ENCODE measurements around the gene NDUFB2.
"Not testable (repeated sequence)": the region's sequence is repeated elsewhere in the genome, so short reads cannot be mapped to it uniquely, and the experiment has no call there.

The NDUFB2 gene

DNA sequence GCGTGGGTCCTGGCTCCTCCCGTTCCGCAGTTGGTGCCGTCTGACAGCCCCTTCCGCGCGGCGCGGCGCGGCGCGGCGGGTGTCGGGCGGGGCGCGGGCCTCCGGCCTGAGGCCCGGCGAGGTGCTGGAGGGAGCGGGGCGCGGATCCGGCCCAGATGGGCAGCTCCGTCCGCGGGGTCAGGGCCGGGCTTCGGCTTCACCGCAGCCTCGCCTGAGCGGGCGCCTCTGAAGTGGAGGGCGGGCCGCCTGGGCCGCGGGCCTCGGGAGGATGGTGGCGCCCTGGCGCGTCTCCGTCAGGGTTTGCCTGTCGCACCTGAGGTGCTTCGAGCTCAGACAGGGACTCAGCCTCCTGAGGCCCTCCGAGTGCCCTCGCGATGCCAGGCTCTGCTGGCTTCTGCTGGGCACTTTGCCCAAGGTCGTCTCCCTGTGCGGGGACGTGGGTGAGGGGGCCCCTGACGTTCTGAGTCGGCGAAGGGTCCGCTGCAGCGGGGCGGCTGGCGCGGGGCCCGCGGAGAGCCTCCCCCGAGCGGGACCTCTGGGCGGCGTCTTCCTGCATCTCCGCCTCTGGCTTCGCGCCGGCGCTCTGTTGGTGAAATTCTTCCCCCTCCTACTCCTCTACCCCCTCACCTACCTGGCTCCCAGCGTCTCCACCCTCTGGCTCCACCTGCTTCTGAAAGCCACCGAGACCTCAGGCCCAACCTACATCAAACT lies 23.3 kb upstream of the NDUFB2 start:
- DNase-seq: no peak

DNA sequence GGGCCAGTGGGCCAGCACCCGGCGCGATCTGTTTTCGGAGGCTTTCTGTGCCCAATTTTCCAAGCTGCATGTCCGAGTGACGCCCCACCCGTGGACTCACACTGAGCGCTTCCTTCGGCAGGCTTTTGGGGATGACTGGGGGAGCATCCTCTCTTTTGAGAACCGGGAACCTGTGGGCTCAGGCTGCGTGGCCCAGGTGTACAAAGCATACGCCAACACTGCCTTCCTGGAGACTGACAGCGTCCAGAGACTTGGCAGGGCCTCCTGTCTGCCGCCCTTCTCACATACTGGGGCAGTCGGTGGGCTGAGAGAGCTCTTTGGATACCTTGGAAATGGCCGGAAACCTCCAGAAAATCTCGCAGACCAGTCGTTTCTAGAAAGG lies 22.7 kb upstream of the NDUFB2 start:
- no peak for DNase-seq

DNA sequence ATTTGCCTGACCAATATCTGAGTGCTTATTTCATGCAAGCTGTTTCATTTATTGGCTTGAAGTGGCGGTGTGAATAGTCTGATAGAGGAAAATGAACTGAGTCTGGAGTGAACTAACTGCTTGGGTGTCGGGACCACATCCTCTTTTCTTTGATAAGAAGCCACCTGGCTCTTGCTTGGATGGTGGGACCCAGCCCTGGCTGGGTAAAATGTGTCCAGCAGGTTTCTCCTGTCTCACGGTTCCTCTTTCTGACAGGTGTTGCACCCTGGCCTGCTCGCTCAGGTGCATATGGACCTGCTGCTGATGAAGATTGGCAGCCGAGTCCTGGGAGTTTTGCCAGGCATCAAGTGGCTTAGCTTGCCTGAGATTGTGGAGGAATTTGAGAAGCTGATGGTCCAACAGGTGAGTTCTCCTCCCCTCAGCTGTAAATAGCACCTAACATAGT lies 22.1 kb upstream of the NDUFB2 start:
- no peak for DNase-seq

DNA sequence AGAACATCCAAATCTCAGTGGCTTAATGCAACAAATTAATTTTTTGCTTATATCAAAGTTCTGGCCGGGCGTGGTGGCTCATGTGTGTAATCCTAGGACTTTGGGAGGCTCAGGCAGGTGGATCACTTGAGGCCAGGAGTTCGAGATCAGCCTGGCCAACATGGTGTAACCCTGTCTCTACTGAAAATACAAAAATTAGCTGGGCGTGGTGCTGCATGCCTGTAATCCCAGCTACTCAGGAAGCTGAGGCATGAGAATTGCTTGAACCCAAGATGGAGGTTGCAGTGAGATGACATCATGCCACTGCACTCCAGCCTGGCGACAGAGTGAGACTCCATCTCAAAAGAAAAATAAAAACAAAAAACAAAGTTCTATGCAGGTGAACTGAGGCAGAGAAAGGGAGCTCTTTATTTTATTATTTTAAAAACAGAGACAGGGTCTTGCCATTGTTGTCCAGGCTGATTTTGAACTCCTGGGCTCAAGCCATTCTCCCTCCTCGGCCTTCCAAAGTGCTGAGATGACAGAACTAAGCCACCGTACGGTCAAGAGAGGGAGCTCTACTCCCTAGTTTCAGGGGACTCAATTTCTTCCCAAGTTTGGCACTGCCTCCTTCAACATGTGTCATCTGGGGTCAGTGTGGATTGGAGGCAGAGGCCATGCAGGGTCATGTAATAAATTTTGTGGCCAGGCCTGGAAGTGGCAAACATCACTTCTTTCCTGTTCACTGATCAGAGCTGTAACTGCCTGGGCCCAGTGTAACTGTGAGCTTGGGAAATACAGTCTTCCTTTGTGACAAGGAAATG lies 21.4 kb upstream of the NDUFB2 start:
- DNase-seq: peak; percentile 71

DNA sequence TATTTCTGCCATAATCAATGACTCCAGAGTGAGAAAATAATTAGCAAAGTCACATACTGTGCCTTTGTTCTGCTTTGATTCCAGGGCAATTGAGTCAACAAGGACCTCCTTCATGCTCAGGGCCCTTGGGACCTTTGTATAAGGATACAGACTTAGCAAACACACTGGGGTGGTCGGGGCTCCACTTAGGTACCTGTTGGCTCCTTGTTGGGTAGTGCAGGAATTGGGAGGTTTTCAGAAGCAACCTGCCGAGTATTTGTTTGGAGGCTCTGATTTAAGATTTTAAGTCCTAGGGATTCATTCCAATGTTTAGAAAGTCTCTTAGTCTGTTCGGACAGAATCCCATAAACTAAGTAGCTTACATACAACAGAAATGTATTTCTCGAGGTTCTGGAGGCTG lies 20.8 kb upstream of the NDUFB2 start:
- DNase-seq: no peak

DNA sequence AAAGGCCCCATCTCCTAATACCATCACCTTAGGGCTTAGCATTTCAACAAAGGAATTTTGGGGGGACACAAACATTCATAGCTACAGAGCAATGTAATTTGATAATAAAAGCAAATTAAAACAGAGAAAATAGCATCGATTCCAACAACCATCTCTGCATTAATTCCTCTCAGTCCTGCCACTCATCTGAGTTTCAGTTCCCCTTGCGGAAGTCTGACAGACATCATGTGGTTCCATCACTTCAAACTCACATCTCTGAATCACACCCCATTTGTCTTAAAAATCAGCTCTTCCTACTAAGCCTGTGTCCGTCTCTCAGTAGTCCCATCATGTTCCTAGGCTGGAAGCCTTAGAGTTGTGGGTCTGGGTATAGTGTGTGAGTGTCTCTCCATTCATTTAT lies 20.2 kb upstream of the NDUFB2 start:
- no peak for DNase-seq

DNA sequence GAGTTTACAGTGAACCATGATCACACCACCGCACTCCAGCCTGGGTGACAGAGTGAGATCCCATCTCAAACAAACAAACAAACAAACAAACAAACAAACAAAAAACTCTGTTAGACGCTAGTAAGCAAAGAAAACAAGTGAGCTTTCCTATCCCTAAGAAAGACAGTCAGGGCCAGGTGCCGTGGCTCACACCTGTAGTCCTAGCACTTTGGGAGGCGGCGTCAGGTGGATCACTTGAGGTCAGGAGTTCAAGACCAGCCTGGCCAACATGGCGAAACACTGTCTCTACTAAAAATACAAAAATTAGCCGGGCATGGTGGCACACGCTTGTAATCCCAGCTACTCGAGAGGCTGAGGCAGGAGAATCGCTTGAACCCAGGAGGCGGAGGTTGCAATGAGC lies 19.6 kb upstream of the NDUFB2 start:
- not testable (repeated sequence) for DNase-seq

DNA sequence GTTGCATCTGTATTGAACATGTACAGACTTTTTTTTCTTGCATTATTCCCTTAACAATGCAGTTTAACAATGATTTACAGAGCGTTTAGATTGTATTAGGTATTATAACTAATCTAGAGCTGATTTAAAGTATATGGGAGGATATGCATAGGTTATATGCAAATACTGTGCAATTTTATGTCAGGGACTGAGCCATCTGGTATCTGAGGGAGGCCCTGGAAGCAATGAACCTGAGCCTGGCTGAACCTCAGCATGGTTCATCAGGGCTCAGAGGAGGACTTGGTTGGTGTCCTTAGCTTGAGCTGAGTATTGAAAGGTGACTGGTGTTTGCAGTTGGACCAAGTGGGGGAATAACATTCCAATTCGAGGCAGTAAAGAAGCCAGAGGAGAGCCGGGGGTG lies 19.0 kb upstream of the NDUFB2 start:
- DNase-seq: no peak

DNA sequence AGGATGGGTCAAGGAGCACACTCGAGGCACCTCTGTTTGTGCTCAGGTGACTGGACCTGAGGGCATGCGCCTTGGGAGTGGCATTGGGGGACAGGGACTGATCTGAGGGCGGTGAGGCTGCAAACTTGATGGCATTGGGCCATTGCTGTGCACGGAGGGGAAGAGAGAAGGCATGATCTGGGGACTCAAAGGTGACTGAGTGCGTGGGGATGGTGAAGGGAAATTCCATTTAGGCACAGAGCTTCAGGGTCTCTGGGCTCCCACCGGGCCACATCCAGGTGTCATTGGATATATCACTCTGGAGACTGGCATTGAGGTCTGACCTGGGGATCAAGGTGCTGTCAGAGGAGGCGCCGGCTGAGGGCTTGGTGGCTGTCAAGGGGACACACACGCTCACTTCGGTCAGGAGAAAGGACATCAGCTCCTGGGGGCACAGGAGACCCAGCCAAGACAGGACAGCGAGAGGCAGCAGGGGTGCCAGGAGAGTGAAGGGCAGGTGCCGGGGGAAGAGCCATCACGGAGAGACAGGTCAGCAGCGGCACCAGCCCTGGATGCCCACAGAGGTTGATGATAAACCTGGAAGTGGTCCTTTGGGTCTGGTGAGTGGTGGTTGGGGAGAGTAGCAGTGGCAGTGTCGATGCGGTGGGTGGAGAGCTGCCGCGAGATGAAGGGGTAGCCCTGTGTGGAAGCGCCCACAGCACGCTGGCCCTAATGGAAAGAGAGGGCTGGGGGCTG lies 18.3 kb upstream of the NDUFB2 start:
- no peak for DNase-seq

DNA sequence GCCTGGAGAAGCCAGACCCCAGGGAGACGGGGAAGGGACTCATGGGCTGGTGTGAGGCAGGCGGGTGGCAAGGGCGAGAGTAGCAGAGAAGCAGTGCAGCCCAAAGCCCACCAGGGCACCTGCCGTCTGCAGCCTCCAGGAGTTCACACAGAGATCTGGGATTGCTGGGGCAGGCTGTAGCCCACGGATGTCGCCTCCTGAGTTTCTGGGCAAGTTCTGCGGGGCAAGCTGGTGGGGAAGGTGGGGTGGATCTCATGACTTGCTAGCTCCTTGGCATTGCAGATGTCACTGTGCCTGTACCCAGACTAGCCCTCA lies 17.7 kb upstream of the NDUFB2 start:
- no peak for DNase-seq

DNA sequence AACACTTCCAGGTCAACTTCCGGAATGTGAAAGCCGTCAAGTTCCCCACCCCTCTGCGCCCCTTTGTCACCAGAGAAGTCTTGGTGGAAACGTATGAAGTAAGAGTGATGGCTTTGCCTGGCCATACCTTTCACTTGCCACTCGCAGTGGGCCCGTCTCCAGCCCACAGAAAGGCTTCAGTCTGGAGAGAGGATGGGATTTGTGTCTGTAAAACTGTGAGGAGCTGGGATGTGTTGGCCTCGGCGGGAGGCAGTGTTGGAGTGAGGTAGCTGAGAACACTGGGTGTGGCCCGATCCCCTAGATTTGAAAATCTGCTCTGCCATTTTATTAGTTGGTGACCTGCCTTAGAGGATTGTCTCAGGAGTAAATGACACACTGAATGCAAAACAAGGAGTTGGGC lies 17.3 kb upstream of the NDUFB2 start:
- DNase-seq: no peak

DNA sequence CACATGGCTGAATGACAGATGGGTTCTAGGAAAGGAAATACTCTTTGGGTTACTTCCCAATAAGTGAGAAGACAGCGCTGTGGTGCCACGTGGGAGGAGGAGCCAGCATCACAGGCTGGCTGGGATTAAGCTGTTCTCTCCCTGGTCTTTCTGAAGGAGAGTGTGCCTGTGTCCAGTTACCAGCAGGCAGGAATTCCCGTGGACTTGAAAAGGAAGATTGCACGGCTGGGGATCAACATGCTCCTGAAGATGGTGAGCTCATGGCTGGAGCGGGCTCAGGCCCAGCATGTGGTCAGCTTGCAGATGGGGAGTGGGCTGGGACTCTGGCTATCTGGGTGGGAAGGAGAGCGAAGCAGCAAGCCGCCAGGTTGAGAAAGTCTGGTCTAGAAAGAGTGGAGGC lies 15.6 kb upstream of the NDUFB2 start:
- no peak for DNase-seq

DNA sequence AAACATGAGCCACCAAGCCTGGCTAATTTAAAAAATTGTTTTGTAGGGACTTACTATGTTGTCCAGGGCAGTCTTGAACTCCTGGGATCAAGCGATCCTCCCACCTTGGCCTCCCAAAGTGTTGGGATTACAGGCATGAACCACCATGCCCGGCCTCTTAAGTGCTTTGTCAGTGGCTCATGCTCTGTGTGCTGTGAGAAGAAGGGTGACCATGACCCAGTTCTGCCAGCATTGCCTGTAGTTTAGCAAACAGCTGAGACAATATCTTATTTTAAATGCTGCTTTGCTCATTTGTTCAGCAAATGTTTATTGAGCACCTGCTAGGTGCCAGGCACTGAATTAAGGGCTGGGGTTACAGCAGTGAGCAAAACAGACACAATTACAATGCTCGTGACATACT lies 14.7 kb upstream of the NDUFB2 start:
- DNase-seq: no peak

DNA sequence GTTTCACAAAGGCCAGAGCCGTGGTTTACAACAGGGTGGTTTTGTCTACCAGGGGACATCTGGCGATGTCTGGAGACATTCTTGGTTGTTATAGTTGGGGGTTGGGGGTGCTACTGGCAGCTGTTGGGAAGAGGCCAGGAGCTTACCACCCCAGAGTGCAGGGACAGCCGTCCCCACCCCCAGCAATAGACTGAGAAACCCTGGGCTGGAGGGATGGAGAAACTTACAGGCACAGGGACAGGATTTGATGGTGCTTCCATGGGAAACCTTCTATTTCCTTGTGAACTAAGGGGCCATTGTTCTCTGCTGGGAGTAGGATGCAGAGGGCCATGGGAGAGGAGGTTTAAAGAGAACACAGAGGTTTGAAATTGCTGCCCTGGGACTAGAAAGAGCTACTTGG lies 12.9 kb upstream of the NDUFB2 start:
- DNase-seq: no peak

DNA sequence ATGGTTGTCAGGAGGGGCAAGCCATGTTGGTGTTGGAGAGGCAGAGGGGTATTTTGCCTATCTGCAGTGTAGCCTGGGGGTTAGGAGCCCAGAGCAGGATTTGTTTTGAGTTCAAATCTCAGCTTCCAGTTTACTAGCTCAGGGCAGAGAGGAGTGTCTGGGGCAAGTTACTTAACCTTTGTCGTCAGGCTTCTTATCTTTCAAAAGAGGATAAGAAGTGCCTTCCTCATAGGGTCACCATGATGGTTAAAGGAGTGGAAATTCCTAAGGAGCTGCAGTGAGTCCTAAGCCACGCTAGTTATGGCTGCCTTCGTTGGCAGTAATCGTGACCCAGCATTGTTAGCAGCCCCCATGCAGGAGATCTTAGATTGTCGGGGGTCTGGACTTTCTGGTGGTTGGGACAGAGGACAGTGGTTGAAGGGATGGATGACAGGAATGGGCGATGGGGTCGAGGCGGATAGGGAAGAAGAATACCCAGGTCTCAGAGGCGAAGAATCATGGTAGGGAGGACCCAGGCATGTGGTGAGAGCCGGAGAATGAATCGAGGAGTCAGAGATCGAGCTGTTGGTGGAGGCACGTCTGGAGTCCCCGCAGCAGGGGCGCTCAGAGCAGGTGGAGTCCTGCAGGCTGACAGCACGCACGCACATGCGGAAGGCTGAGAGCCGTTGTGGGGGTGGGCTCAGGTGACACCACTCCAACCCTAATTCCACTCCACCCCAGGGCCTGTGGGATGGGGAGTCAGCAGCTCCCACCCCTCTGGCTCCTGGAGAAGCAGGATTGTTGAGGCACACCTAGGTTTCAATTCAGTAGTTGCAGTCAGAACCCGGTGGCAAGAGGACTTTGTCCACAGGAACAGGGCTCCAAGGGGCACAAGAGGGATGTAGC lies 12.2 kb upstream of the NDUFB2 start:
- DNase-seq: no peak

DNA sequence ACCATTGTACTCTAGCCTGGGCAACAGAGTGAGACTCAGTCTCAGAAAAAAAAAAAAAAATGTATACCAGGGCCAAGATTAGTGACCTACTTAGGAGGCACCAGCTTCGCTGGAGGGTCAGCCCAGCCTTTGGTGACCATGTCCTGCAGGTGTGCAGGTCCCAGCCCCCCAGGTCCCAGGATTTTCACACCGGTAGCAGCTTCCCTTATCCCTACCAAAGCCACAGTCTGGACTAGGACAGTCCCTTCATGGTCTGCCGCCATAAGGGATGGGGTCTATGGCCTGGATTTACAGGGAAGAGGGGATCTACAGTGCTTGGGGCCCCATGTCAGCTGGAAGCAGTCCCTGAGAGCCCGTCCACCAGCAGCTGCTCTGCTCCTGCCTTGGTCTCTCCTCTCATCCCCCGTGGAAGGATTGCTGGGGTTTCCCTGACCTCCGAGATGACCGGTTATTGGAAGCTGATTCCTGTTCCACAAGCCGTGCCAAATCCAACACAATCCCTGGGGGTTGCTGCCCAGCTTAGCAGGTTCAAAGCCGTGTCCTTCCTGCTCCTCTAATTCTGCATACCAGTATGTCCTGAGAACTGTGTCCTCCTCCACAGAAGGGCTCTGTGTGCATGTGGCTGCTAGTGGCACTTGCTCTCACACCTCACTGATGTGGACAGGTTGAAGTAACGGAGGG lies 11.0 kb upstream of the NDUFB2 start:
- no peak for DNase-seq

DNA sequence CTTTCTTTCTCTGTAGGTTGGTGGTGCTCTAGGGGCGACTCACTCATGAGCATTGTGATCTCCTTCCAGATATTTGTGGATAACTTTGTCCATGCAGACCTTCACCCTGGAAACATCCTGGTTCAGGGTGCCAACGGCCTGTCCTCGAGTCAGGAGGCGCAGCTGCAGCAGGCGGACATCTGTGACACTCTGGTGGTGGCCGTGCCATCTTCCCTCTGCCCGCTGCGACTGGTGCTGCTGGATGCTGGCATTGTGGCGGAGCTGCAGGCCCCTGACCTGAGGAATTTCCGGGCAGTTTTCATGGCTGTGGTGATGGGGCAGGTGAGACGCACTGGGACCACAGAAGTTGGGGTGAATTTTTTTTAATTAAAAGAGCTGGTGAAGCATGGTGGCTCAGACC lies 9.6 kb upstream of the NDUFB2 start:
- no peak for DNase-seq

DNA sequence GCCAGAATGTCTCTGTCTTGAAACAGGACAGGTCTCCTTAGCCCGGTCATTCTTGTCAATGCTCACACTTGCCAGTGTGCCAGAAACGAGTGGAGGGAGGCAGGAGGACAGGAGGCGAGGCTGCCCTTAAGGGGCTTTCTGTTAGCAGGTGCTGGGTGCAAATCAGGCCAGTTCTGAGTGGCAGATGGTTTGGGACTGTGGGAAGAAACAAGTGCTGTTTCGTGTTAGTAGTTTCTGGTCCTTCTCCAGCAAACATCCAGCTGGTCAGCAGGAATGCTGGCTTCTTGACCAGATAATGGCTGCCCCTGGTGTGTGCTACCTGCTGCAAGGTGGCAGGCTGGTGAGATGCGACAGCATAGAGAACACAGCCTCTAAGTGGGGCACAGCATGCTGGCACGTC lies 8.2 kb upstream of the NDUFB2 start:
- DNase-seq: no peak

DNA sequence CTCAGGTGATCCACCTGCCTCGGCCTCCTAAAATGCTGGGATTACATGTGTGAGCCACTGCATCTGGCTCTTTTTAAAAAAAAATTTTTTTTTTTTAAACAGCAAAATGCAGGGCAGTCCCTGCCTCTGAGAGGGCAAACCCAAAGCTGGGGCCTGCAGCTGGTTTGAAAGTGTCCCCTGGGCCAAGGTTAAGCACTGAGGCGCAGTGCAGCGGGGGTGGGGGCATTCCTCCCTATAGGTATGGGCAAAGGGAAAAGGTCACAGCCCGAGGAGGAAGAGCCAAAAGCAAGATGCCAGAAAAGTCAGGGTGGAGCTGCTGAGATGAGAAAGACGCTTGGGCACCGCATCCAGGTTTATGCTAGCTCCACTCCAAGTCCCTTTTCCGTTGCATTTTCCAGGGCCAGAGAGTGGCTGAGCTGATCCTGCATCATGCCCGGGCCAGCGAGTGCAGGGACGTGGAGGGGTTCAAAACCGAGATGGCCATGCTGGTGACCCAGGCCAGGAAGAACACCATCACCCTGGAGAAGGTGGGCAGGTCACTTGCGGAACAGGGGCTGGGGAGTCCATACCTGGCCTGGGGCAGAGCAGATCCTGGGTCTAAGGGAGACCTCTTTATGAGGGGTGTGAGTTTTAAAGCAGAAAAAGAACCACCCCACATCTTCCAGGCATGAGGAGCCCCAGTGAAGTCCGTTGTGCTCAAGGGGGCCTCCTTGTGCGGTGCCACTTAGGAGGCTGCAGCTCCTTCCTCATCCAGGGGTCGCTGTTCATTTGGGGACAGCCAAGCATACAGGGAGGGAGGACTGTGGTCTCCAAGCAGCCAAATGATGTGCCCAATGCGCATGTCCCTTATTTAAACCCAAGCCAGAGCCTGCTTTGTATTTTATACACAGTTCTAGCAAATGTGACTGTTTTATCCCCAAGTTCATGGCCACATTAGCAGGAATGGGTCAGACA lies 7.0 kb upstream of the NDUFB2 start:
- DNase-seq: no peak

DNA sequence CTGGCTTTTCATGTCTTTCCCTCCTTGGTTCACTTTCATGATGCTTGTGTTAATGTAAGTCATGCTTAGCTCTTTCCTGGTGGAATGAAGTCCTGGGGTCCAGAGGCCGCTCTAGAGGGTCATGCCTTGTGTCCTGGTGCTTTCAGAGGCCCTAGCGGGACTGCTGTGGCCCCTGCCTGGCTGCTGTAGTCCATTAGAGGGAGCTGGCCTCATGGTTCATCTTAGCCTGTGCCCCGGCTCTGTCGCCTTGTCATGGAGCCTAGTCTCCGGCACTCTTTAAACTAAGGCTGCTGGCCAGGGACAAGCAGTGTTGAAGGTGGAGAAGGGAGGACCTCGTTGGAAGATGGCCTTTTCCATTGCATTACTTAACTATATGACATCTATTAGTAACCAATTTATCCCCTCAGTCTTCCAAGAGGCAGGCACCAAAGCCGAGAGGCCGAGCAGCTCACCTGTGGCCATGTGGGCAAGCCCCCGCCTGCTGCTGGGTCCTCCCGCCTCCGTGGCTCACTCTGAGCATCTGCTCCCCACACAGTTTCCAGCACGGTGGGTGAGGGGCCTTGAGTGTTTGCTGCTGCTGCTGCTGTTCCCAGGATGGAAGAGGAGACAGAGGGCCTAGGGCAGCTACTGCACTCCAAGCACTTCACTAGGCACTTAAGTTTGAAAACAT lies 5.0 kb upstream of the NDUFB2 start:
- no peak for DNase-seq

DNA sequence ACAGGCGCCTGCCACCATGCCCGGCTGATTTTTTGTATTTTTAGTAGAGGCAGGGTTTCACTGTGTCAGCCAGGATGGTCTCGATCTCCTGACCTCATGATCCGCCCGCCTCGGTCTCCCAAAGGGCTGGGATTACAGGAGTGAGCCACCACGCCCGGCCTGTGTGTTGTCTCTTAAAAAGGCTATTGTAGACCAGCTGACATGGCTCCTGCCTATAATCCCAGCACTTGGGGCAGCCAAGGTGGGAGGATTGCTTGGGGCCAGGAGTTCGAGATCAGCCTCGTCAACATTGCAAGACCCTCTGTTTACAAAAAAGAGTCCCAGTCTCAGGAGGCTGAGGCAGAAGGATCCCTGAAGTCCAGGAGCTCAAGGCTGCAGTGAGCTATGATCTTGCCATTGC lies 2.7 kb upstream of the NDUFB2 start:
- DNase-seq: not testable (repeated sequence)

All from hematopoietic multipotent progenitor cell treated with erythropoietin and hydrocortisone succinate and interleukin-3 and kit ligand, for 8 days (in vitro differentiated cells).